ENCODE data around the gene REV3L.

GRCh38 chr6:111267764-111268333 lies 215.2 kb downstream of the REV3L start:
- TF ChIP-seq CTCF (IDR thresholded peaks at IDR 0.05; ENCODE audit: insufficient read depth, low read depth, low read length) (no peak), EZH2 (IDR thresholded peaks at IDR 0.05; ENCODE audit: insufficient read depth, low read length) (no peak)
